GM19193 (cell line): Measurements from ENCODE around the gene ALOXE3.

Experiments used
- POLR2A ChIP-seq: IDR thresholded peaks from 4 replicates; pipeline ENCODE4 v1.6.1; 2011; ENCODE audit not compliant: insufficient read depth, insufficient read length; ENCODE audit errors: extremely low read depth

The ALOXE3 gene

GRCh38 chr17:8066841-8067775, 51.2 kb downstream of the ALOXE3 start:
- no peak for TF ChIP-seq POLR2A

- TF ChIP-seq POLR2A = no peak
Observed at GRCh38 chr17:8064561-8065019, 53.7 kb downstream of the ALOXE3 start.

GRCh38 chr17:8063761-8064534, 54.4 kb downstream of the ALOXE3 start:
- TF ChIP-seq POLR2A = no peak

- no peak for TF ChIP-seq POLR2A
Observed at GRCh38 chr17:8062807-8063483, 55.4 kb downstream of the ALOXE3 start.

- TF ChIP-seq POLR2A = no peak
Observed at GRCh38 chr17:8062435-8062806, 55.9 kb downstream of the ALOXE3 start.

GRCh38 chr17:8060274-8060673, 58.0 kb downstream of the ALOXE3 start:
- no peak for TF ChIP-seq POLR2A

GRCh38 chr17:8059131-8059530, 59.2 kb downstream of the ALOXE3 start:
- no peak for TF ChIP-seq POLR2A

GRCh38 chr17:8057691-8058114, 60.6 kb downstream of the ALOXE3 start:
- TF ChIP-seq POLR2A = no peak

- no peak for TF ChIP-seq POLR2A
Observed at GRCh38 chr17:8056976-8057625, 61.2 kb downstream of the ALOXE3 start.

GRCh38 chr17:8056232-8056975, 61.9 kb downstream of the ALOXE3 start:
- TF ChIP-seq POLR2A = no peak

- no peak for TF ChIP-seq POLR2A
Observed at GRCh38 chr17:8055851-8056231, 62.5 kb downstream of the ALOXE3 start.

GRCh38 chr17:8053600-8053999, 64.7 kb downstream of the ALOXE3 start:
- TF ChIP-seq POLR2A = no peak

- no peak for TF ChIP-seq POLR2A
Observed at GRCh38 chr17:8052256-8053252, 65.8 kb downstream of the ALOXE3 start.
